ENCODE measurements around the gene CDC6.
"Not testable (repeated sequence)": the region's sequence is repeated elsewhere in the genome, so short reads cannot be mapped to it uniquely, and the experiment has no call there.

Gene CDC6

DNA sequence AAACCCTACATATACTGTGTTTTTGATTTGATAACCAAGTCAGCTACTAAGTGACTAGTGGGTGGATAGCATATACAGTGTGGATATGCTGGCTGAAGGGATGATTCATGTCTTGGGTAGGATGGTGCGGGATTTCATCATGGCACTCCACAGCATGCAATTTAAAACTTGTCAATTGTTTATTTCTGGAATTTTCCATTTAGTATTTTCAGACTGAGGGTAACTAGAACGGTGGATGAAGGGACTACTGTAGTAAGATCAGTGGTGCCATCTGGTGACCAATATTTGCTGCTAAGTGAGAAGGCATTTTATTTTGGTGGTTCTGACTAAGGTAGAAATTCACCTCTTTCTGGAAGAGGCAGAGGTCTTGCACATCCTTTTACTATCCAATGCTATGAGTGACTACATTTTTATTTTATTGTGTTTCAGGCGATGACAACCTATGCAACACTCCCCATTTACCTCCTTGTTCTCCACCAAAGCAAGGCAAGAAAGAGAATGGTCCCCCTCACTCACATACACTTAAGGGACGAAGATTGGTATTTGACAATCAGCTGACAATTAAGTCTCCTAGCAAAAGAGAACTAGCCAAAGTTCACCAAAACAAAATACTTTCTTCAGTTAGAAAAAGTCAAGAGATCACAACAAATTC lies 3.1 kb downstream of the CDC6 start:
- DNase-seq: no peak

DNA sequence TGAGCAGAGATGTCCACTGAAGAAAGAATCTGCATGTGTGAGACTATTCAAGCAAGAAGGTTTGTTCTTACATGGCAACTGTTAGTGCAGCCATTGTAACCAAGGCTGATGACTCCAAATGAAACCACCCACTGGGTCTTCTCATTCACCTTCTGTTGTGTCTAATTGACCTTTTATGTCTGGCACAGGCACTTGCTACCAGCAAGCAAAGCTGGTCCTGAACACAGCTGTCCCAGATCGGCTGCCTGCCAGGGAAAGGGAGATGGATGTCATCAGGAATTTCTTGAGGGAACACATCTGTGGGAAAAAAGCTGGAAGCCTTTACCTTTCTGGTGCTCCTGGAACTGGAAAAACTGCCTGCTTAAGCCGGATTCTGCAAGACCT lies 3.6 kb downstream of the CDC6 start:
- no peak for DNase-seq

DNA sequence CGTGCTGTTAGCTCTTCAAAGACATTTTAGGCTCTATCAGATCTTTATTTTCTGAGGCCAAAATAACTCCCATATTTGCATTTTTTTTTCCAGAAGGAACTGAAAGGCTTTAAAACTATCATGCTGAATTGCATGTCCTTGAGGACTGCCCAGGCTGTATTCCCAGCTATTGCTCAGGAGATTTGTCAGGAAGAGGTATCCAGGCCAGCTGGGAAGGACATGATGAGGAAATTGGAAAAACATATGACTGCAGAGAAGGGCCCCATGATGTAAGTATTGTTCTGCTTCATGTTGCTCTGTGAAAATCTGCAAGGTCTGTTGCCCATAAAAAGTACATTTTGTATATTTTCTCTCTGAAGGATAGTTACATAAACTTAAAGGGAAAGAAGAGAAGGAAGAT lies 5.7 kb downstream of the CDC6 start:
- no peak for DNase-seq

DNA sequence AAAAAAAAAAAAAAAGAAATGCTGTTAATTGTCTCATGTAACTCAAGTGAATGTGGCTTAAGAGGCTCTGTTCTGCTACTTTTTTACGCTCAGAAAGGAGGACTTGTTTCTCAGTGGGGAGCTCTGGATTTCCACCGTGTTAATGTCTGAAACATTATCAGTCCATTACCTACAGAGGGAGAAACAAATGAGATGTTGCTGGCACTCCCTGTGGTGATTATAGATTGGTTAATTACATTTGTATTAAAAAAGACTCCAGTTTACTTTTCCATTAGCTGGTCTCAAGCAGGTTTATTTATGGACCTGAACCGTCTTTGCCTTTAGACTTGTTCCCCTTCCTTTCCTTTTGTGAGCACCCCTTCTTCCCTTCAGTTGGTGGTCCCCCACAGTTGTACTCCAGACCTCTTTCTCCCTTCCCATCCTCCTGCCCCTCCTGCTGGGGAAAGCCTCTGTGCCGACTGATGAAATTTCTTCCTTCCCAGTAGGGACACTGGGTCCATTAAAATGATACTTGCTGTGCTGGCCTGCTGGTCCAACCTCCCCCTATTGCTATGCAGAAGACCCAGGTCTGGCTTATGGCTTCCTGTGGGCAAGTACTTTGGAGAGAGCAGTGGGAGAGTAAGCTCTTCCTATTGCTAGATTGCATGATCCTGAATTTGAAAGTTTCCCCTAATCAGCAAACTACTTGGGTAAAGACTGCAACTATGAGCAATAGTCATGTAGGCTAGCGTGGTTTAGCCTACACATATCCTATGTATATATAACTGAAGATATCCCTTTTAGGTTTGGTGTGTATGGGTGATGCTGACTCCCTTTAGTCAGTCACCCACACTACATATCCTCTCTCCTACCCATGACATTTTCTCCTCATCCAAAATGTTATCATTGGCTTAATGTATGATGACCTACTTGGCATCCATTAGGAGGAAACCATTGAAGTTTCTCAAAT lies 8.1 kb downstream of the CDC6 start:
- no peak for DNase-seq

DNA sequence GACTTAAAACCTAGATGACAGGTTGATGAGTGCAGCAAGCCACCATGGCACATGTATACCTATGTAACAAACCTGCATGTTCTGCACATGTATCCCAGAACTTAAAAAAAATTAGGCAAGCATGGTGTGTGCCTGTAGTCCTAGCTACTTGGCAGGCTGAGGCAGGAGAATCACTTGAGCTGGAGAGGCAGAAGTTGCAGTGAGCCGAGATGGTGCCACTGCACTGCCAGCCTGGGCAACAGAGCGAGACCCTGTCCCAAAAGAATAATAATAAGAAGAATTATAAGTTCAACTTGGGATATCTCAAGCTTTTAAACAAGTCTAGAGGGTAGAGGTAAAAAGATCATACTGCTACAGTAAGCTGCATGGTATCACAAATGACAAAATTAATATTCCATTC lies 9.8 kb downstream of the CDC6 start:
- no peak for DNase-seq

DNA sequence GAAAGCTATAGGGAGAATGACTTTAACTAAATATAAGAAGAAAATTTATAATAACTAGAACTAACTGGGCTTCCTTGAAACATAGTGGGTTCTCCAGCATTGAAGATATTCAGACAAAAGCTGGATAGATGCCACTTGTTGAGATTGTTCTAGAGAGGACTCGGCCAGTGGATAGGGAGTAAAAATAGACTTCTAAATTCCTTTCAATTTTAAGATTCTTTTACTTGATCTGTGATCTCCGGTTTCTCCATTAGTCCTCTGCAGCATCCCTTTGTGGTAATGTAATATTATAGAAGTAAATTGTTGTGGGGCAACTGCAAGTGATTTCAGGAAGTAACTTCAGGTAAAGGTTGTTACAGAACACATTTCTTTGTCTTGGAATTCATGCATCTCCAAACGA lies 11.0 kb downstream of the CDC6 start:
- DNase-seq: no peak

DNA sequence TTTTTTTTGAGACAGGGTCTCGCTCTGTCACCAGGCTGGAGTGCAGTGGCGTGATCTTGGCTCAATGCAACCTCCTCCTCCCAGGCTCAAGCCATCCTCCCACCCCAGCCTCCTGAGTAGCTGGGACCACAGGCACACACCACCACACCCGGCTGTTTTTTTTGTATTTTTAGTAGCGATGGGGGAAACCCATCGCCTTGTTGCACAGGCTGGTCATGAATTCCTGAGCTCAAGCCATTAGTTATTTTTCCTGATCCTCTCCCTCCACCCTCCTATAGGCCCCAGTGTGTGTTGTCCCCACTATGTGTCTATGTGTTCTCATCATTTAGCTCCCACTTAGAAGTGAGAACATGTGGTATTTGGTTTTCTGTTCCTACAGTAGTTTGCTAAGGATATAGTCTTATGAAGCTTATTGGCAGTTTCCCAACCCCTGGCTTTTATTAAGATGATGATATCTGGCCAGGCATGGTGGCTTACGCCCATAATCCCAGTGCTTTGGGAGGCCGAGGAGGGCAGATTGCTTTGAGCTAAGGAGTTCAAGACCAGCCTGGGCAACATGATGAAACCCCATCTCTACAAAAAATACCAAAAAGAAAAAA lies 11.6 kb downstream of the CDC6 start:
- DNase-seq: not testable (repeated sequence)

DNA sequence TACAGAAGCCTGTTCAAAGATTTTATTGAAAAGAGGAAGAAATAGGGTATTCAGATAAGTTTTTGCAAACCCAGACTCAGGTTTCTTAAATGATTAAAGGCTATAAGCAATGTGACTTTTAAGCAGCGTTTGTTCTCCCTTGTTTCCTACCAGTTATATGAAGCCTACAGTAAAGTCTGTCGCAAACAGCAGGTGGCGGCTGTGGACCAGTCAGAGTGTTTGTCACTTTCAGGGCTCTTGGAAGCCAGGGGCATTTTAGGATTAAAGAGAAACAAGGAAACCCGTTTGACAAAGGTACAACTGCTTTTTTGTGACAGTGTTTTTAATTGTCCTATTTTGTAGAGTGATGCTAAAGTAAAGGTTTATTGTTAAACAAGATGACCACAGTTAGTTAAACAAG lies 13.6 kb downstream of the CDC6 start:
- no peak for DNase-seq

DNA sequence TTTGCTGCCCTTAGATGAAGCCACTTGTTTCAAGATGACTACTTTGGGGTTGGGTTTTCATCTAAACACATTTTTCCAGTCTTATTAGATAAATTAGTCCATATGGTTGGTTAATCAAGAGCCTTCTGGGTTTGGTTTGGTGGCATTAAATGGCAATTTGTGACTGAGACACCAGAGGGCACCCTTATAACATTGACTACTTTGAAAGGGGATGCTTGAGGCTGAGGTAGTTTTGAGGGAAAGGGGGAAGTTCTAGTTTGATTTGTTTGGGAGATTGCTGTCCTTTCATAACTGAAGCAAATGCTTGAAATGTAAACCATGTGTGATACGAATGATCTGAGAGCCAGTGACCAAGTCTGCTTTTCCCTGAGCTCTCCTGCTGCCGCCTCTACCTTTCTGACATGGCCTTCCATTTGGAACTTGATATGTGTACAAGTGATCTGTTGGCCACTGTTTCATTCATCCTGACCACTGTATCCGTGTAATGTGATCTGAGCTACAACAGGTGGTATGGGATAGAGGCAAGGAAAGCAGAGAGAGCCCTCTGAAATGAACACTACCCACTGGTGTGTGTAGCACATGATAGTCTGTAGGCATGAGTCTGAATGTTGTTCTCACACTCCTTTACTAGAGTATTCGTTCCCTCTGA lies 15.5 kb downstream of the CDC6 start:
- DNase-seq: no peak

DNA sequence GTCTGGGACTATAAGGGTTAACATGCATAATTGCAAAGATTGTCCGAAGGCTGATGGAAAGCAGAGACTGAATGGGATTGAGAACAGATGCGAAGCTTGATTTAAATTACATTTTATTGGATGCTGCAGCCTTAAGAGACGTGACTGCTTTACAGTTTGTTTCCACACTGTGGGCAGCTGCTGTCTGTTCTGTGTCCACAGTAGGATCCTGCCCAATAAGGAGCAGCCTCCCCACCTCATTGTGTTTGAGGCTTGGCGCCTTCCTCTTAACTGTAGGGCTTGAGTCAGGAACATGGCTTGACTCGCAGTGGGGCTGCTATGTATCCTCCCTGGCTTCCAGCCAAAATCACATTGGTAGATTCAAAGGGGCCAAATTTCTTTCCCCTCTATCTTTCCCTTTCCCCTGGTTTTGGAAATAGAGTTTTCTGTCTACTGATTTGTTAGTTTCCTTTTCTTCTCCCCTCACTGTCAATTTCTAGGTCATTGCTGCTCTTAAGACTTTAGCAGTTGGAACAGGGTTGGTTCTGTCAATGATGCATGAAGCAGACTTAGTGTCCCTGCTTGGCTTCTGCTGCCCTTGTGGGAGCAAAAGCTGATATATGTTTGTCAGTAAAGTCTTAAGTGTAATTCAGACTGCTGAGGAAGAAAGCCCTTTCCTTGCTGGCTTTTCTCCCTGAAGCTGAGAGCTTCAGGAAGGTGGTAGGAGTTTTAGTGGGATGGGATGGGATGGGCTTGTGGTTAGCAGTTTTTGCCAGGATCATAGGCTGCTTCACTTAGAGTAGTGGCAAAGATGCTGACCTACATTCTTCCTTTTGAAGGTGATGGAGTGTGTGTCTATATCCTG lies 16.3 kb downstream of the CDC6 start:
- no peak for DNase-seq

DNA sequence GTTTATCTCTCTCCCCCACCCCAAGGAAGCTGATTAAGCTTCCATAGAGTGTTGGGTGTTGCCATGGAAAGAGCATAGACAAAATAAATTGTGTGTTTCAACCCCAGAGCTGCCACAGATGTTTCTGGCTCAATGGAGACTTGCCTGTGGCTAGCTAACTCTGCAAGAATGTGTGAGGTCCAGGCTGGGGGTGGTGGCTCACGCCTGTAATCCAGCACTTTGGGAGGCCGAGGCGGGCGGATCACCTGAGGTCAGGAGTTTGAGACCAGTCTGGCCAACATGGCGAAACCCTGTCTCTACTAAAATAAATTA lies 16.8 kb downstream of the CDC6 start:
- DNase-seq: not testable (repeated sequence)

DNA sequence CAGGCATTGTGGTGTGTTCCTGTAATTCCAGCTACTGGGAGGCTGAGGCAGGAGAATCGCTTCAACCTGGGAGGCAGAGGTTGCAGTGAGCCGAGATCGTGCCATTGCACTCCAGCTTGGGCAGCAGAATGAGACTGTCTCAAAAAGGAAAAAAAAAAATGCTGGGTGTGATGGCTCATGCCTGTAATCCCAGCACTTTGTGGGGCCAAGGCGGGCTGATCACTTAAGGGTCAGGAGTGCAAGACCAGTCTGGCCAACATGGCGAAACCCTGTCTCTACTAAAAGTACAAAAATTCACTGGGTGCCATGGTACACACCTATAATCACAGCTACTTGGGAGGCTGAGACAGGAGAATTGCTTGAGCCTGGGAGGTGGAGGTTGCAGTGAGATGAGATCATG lies 17.2 kb downstream of the CDC6 start:
- not testable (repeated sequence) for DNase-seq

DNA sequence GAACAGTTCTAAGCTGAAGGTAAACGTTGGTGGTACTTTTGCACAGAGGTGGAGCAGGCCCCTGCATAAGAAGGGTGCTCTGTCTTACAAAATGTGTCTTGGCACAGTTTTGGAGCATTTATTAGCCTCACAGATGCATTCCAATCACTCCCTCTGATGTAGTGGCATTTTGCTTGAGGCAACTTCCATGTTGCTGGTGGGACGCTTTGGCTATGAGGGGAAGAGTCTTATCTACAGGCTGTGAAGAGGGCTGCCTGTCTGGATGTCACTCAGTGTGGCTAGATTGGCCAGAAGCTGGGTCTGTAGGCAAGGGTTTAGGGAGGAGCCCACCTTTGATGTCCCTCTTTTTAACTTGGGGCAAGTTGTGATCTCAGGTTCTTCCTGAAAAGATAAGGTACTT lies 18.7 kb downstream of the CDC6 start:
- DNase-seq: no peak

DNA sequence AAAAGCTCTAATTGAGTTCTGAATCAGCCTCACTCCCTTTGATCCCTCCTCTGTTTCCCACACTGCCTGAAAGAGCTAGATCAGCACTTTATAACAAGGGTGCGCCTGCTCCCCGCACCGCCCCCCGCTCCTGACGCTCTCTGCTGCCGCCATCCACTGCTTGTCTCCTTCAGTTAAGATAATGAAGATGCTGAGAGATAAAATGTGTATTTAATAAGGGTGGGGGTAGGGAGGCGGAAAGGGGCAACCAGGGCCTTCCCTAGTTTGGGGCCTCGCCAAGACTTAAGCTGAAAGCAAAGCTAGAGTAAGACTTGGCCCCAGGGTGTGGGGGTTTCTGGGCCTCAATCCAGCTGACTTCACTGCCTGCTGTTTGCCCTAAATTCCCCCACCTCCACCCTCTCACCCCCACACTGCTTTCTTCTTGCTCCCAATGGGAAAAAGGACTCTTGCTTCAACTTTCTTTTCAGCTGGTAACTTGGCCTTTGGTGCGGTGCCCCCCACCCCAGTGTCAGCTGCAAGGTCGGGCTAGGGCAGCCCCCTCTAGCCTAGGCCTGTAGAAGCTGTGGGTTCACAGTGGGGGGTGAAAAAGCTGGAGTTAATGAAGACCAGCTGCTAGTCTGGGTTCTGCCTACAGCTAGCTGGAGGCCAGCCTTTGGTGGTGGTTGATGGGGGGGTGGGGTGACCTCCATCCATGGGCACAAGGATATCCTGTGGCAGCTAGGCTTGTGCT lies 19.5 kb downstream of the CDC6 start:
- no peak for DNase-seq

DNA sequence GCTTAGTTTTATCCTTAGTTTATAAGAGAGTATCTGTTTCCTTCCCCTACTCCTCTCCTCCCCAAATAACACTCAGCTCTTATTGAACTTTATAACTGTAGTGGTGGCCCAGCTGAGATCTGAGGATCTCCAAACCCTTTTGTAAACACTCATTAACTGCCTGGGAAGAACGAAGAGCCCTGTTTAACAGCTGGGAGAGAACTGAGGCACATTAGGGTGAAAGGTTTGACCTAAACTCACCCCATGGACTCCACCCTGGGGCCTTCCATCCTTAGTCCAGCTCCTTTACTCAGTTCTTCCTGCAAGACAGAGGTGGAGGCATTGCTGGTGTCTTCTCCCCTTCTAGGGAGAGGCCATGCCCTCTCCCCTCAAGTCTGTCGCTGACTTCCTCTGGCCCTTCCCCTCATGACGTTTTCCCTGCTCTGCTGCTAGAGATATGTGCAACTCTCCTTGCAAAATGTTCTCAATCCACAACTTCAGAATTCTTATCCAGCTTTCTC lies 20.1 kb downstream of the CDC6 start:
- no peak for DNase-seq

DNA sequence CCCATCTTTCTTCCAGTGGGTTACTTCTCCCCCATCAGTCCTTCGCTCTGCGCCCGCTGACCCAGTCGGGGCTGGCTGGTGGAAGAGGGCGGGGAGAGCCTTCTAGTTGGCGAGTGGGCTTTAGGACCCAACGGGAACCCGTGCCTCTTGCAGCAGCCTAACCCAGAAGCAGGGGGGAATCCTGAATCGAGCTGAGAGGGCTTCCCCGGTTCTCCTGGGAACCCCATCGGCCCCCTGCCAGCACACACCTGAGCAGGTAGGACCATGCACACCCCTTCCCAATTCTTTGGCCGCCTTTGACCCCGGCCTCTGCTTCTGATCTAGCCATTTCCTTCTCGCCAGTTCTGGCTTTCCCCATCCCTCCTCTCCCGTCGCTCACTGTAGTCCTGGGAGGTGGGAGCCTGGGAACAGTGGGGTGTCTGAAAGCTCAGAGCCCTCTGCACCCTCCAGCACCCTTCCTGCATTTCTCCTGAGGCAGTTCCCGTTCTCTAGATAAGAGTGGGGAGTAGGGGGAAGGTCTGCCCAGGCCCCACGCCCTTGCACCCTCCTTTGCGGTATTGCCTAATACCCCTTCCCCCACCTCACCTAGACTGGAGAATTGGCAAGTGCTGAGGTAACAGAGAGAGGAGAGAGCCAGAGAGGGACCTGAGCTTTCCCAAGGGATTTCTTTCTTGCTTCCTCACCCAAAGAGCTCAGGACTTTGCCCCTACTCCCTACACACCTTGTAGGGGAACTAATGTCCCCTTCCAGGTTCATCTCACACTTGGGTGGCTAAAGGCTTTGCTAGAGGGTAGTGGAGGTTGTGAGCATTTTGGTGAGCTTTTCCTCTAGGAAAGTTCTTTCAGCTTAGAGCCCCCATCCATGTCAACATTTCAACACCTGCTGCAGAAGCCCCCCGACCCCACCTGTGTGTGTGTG lies 21.6 kb downstream of the CDC6 start, which contains the start of gene RARA:
RARA (plus strand) TSS at position 150 of the 918 bp plus-strand sequence. CDS start 22,039 bp downstream, outside the sequence.
- DNase-seq: no peak

DNA sequence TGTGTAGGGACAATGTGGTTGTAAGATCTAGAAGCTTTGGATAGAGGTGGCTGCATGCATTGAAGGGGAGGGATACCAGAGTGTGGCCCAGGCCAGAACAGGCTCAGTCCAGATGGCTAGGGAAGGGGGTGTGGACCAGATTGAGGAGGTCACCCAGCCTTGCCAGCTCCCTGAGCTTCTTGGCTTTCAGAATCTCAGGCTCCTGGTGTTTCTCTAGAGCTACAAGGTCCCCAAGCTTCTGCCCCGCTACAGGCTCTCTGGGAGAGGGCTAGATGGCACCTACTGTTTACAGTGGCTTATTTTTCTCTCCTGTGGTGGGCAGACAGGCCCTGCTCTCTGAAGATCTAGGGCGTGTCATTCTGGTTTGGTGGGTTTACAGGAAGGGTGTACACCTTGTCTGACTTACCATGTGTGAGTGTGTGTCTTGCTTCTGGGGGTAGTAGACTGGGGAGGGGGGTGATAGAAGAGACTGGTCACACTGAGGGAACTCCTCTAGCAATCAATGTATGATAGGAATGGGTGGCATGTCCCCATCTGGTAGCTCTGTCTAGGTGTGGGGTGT lies 22.4 kb downstream of the CDC6 start:
- DNase-seq: no peak

DNA sequence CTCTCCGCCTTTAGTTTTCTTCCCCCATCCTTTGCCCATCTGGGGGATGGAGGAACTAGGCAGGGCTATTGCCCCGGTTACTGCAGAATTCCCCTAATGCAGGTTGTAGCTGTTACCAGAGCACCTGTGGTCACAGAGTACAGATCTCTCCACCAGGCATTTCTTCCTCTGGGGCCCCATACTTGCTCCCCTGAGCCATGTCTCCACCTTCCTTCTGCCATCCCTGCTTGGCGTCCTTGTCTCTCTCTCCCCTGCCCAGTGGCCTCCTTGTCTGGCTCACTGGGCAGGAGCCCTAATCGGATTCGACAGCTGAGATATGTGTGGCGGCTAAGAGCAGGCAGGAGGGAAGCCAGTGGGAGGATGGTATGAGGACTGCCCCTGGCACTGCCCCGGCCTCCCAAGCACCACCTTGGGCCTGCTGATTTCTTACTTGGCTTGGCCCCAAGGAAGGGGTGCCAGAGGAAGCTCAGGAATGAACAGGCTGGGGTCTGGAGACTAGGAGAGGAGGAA lies 23.3 kb downstream of the CDC6 start:
- DNase-seq: no peak

DNA sequence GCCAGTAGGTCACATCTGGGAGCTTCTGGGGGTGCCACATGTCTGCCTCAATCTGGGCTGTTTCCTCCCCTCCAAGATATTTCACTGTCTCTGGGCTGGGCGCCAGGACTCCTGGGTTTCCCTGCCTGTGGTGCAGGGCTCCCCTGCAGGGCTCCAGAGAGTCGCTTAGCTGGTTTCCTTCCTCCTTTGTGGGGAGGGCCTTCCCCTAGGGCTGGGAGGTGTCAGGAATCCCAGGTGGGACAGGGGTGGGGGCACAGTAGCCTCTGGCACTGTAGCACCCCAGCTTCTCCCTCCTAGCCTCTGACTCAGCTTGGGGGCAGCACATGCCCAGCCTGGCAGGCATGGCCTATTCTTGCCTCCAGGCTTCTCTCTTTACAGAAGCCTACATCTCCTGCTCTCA lies 23.9 kb downstream of the CDC6 start:
- no peak for DNase-seq

Data from T-helper 9 cell (primary cell).